ENCODE data around the gene CDR2.
"Not testable (repeated sequence)": the region's sequence is repeated elsewhere in the genome, so short reads cannot be mapped to it uniquely, and the experiment has no call there.

GRCh38 chr16:22417798-22418197 is 43.4 kb upstream of the CDR2 start:
- TF ChIP-seq, protein P1, sequence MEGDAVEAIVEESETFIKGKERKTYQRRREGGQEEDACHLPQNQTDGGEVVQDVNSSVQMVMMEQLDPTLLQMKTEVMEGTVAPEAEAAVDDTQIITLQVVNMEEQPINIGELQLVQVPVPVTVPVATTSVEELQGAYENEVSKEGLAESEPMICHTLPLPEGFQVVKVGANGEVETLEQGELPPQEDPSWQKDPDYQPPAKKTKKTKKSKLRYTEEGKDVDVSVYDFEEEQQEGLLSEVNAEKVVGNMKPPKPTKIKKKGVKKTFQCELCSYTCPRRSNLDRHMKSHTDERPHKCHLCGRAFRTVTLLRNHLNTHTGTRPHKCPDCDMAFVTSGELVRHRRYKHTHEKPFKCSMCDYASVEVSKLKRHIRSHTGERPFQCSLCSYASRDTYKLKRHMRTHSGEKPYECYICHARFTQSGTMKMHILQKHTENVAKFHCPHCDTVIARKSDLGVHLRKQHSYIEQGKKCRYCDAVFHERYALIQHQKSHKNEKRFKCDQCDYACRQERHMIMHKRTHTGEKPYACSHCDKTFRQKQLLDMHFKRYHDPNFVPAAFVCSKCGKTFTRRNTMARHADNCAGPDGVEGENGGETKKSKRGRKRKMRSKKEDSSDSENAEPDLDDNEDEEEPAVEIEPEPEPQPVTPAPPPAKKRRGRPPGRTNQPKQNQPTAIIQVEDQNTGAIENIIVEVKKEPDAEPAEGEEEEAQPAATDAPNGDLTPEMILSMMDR (tag by site-specific recombination; IDR thresholded peaks at IDR 0.05): not testable (repeated sequence)
- not testable (repeated sequence) for TF ChIP-seq ZNF155, ZNF549, SP2 (tag by site-specific recombination; IDR thresholded peaks at IDR 0.05)
